H1 (cell line): ENCODE results near the gene ACTN4. TPM values are rescaled to one million over a fixed set of nuclear protein-coding genes. Genes with fewer than 3 reads are reported as not detected.

Experiments used
- ASH2L ChIP-seq: fragments of 200-600, 300-600 bp; sonication (generic); IDR thresholded peaks from one replicate; pipeline ENCODE4 v1.7.1; 2017; ENCODE audit warnings: low read length
- CHD7 ChIP-seq: fragments of 300-600 bp; sonication (generic); IDR thresholded peaks from 2 replicates; pipeline ENCODE4 v1.7.1; 2012; ENCODE audit warnings: low read length, moderate library complexity, mild to moderate bottlenecking, inconsistent platforms; ENCODE audit not compliant: insufficient replicate concordance
- CTCF ChIP-seq, 3 experiments: IDR thresholded peaks; 1 replicate in 2 of 3; 2 replicates in 1 of 3; pipeline versions ENCODE4 v1.5.1 to v1.6.1; 2011; ENCODE audit warnings: low read length in 3 of 3, mild to moderate bottlenecking in 3 of 3, inconsistent platforms in 2 of 3, low read depth in 1 of 3, moderate library complexity in 1 of 3; ENCODE audit not compliant: insufficient read depth in 1 of 3; ENCODE audit errors: control extremely low read depth in 1 of 3
- GABPA ChIP-seq: IDR thresholded peaks from 2 replicates; pipeline ENCODE4 v1.6.1; 2011; ENCODE audit warnings: mild to moderate bottlenecking, low read length, moderate library complexity, borderline replicate concordance; ENCODE audit not compliant: insufficient read depth
- SP4 ChIP-seq: IDR thresholded peaks from 2 replicates; pipeline ENCODE4 v1.6.1; 2012; ENCODE audit warnings: low read length, inconsistent platforms
- YY1 ChIP-seq: IDR thresholded peaks from 2 replicates; pipeline ENCODE4 v1.6.1; 2011; ENCODE audit warnings: low read depth, mild to moderate bottlenecking, low read length
- polyA plus RNA-seq, 7 experiments: library from polyadenylated mRNA; depleted of rRNA in 3 of 7; stranded (reverse) in 5 of 7; unstranded in 2 of 7; fragments of >200 nt in 5 of 7; fragments of 200-250 nt in 2 of 7; gene quantifications; 1 replicate in 5 of 7; 2 replicates in 1 of 7; 4 replicates in 1 of 7; pipeline versions ENCODE4 v1.2.1 to v1.2.3, GENCODE V29; 2011 to 2013; ENCODE audit warnings: missing spikeins in 2 of 7, mixed read lengths in 2 of 7
- total RNA-seq: library from RNA; stranded (reverse); fragmentation: NEBNext Ultra II Directional; extraction: Animal tissue kit (Norgen Biotek cat#: 25700); gene quantifications from 2 replicates; pipeline ENCODE4 v1.2.1, GENCODE V29; 2021

Gene ACTN4
- total and polyA plus RNA-seq, 2 of the 8 experiments (the other 6 are each of a cell fraction or from before 2014, with no cell fraction given), result 211 to 520 TPM

- TF ChIP-seq YY1, result no peak
- no peak for TF ChIP-seq CTCF (IDR thresholded peaks at IDR 0.05; ENCODE audit: control extremely low read depth in 1 of 3, insufficient read depth in 1 of 3, low read depth in 1 of 3, low read length in 3 of 3)
- TF ChIP-seq ASH2L, result no peak
- TF ChIP-seq SP4, result no peak
- TF ChIP-seq CHD7, result no peak
- no peak for TF ChIP-seq GABPA
- TF ChIP-seq, all 59 proteins: peak for 0
Measured at GRCh38 chr19:38709671-38710415, 62.4 kb downstream of the ACTN4 start (continued).
